ENCODE results near the gene C20orf204.
"Not testable (repeated sequence)": the region's sequence is repeated elsewhere in the genome, so short reads cannot be mapped to it uniquely, and the experiment has no call there.

Gene C20orf204

GRCh38 chr20:64084685-64085152 lies 48.7 kb downstream of the C20orf204 start:
- DNase-seq, result no peak

- DNase-seq, result no peak
Measured at GRCh38 chr20:64086801-64087200, 50.8 kb downstream of the C20orf204 start.

GRCh38 chr20:64087226-64087825 lies 51.3 kb downstream of the C20orf204 start:
- DNase-seq, result not testable (repeated sequence)

GRCh38 chr20:64088586-64088985 lies 52.6 kb downstream of the C20orf204 start:
- not testable (repeated sequence) for DNase-seq
